Measurements from ENCODE around the gene FN3K. TPM values are rescaled to one million over a fixed set of nuclear protein-coding genes. Genes with fewer than 3 reads are reported as not detected.
A peak's percentile ranks its signal among the peaks of the same experiment; 100 is the strongest.

FN3K gene
- total RNA-seq, 1 donor from 2014 or later: 21.7 TPM

DNA sequence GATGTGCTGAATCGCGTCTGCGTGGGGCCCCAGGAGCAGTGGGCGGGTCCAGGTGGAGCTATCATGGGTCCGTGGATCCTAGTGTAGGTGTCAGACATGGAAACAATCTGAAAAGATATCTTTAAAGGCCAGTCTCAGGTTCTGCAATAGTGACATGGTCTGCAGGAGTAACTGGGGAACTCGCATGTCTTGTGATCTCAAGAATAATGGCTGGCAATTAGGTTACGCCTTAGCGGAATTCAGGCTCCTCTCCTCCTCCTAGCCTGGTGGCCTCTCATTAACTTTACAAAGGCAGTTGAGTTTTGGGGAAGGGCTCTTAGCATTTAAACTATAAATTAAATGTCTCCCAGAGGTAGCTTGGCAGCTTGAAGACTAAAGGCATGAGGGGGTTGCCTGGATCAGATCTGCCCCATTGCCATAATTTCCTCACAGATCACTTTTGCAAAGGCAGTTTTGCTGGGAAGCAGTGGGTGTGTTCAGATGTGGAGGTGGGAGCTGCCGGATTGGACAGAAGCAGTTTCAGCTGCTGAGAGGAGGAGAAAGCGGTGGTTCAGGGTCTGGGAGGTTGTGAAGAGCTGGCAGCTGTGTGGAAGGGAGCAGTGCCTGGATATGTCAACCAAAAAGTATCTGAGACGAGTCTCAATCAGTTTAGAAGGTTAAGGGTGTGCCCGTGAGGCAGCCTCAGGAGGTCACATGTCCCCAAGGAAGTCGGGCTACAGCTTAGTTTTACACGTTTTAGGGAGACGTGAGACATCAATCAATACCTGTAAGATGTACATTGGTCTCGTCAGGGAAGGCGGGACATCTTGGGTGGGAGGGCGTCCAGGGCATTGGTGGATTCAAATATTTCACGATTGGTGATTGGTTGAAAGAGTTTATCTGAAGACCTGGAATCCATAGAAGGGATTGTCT lies 19.1 kb downstream of the FN3K start:
- Mint-ChIP-seq H3K27ac (ENCODE audit: unreplicated experiment) (peak overlapping the region; percentile 63), H3K4me3 (peak overlapping the region; percentile 84), H3K36me3 (ENCODE audit: low read depth) (peaks cover 8% of the 10 kb centered on the region), H3K4me1 (peaks cover 32% of the 10 kb centered on the region), H3K9me3 (no peaks in the 10 kb centered on the region), H3K27me3 (ENCODE audit: low read depth) (peaks cover 10% of the 10 kb centered on the region)
- DNase-seq (ENCODE audit: low read depth, low spot score): no peak
- TF ChIP-seq, protein P1, sequence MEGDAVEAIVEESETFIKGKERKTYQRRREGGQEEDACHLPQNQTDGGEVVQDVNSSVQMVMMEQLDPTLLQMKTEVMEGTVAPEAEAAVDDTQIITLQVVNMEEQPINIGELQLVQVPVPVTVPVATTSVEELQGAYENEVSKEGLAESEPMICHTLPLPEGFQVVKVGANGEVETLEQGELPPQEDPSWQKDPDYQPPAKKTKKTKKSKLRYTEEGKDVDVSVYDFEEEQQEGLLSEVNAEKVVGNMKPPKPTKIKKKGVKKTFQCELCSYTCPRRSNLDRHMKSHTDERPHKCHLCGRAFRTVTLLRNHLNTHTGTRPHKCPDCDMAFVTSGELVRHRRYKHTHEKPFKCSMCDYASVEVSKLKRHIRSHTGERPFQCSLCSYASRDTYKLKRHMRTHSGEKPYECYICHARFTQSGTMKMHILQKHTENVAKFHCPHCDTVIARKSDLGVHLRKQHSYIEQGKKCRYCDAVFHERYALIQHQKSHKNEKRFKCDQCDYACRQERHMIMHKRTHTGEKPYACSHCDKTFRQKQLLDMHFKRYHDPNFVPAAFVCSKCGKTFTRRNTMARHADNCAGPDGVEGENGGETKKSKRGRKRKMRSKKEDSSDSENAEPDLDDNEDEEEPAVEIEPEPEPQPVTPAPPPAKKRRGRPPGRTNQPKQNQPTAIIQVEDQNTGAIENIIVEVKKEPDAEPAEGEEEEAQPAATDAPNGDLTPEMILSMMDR (conservative IDR thresholded peaks at IDR 0.05): no peak

DNA sequence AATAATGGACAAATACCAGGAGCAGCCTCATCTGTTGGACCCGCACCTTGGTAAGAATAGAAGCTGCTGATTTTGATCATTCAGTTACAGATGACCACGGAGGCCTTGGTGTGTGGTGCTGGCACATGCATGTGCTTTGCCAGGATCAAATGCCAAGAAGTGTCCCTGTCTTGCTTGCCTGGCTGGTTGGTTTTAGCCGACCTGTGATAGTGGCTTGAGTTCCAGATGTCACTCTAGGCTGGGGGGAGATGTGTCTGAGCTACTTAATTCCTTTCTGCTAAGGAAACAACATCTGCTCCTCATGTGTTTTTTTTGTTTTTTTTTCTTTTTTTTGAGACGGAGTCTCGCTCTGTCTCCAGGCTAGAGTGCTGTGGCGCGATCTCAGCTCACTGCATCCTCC lies 20.8 kb downstream of the FN3K start:
- TF ChIP-seq, protein P1 (conservative IDR thresholded peaks at IDR 0.05): no peak
- Mint-ChIP-seq H3K27ac (ENCODE audit: unreplicated experiment) (no peak overlapping the region), H3K36me3 (ENCODE audit: low read depth) (peaks cover 9% of the 10 kb centered on the region), H3K27me3 (ENCODE audit: low read depth) (no peaks in the 10 kb centered on the region), H3K4me1 (peaks cover 32% of the 10 kb centered on the region), H3K9me3 (no peaks in the 10 kb centered on the region), H3K4me3 (peak overlapping the region; percentile 7)
- no peak for DNase-seq (ENCODE audit: low read depth, low spot score)

DNA sequence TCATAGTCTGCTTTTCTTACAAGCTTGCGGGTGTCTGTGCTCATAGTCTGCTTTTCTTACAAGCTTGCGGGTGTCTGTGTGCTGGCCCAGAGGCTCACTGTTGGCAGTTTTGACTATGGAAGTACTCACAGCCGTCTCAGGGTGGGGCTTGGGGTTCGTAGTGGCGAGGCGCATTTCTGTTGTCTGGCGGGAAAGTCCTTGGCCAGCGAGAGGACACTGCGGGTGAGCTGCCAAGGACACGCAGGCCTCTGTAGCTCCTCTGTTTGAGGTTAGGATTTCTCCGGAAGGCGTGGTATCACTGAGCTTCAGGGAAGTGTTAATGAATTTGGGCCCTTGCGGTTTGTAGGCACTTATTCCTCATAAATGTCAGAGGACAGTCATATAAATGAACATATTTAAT lies 30.0 kb downstream of the FN3K start:
- no peaks in the 10 kb centered on the region for H3K9me3 Mint-ChIP-seq
- DNase-seq (ENCODE audit: low read depth, low spot score): no peak
- TF ChIP-seq, protein P1 (conservative IDR thresholded peaks at IDR 0.05): no peak
- no peaks in the 10 kb centered on the region for H3K27me3 Mint-ChIP-seq (ENCODE audit: low read depth)
- no peaks in the 10 kb centered on the region for H3K4me1 Mint-ChIP-seq
- H3K27ac Mint-ChIP-seq (ENCODE audit: unreplicated experiment): peak overlapping the region; percentile 57
- H3K4me3 Mint-ChIP-seq: no peak overlapping the region
- H3K36me3 Mint-ChIP-seq (ENCODE audit: low read depth): peaks cover 17% of the 10 kb centered on the region

DNA sequence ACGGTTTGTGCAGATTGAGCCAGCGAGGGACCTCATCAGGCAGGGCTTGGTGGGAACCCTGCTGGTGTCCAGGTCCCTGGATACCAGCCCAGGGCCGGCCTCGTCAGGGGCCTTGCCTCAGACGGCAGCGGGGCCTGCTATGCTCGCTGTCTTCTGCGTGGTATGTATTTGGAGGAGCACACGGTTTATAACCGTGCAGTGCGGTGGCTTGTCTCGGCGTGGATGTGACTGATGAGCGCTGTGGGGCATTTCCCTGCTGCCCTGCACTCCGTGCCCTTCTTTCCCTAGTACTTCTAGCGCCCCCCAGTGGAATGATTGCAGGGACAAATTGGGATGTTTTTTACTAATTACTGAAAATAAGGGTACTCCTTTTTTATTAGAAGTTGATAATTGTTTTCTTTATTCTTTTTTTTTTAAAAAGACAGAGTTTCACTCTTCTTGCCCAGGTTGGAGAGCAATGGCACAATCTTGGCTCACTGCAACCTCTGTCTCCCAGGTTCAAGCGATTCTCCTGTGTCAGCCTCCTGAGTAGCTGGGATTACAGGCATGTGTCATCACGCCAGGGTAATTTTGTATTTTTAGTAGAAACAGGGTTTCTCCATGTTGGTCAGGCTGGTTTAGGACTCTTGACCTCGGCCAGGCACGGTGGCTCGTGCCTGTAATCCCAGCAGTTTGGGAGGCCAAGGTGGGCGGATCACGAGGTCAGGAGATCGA lies 31.8 kb downstream of the FN3K start:
- TF ChIP-seq, protein P1 (conservative IDR thresholded peaks at IDR 0.05): peak; percentile 76
- no peaks in the 10 kb centered on the region for H3K4me1 Mint-ChIP-seq
- no peak overlapping the region for H3K27ac Mint-ChIP-seq (ENCODE audit: unreplicated experiment)
- peaks cover 18% of the 10 kb centered on the region for H3K36me3 Mint-ChIP-seq (ENCODE audit: low read depth)
- H3K4me3 Mint-ChIP-seq: no peak overlapping the region
- H3K9me3 Mint-ChIP-seq: no peaks in the 10 kb centered on the region
- no peaks in the 10 kb centered on the region for H3K27me3 Mint-ChIP-seq (ENCODE audit: low read depth)
- DNase-seq (ENCODE audit: low read depth, low spot score): peak; percentile 62

DNA sequence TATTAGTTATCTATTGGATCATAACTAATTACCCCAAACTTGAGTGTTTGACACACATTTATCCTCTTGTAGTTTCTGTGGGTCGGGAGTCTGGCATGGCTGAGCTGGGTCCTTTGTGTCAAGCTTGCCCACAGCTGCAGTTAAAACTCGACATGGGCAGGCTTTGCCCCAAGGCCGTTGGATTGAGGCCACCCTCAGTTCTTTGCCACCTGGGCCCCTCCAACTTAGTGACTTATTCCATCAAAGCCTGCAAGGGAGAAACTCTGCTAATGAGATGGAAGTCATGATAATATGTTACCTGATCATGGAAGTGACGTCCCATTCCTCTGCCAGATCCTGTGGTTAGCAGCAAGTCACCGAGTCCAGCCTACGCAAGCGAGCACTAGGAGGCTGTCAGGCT lies 33.6 kb downstream of the FN3K start:
- TF ChIP-seq, protein P1 (conservative IDR thresholded peaks at IDR 0.05): no peak
- Mint-ChIP-seq H3K4me1 (no peaks in the 10 kb centered on the region), H3K27ac (ENCODE audit: unreplicated experiment) (no peak overlapping the region), H3K4me3 (no peak overlapping the region), H3K9me3 (no peaks in the 10 kb centered on the region), H3K27me3 (ENCODE audit: low read depth) (no peaks in the 10 kb centered on the region), H3K36me3 (ENCODE audit: low read depth) (peaks cover 29% of the 10 kb centered on the region)
- no peak for DNase-seq (ENCODE audit: low read depth, low spot score)

Measured in neural crest cell (in vitro differentiated cells).